Breast epithelium (tissue), 3 donors: ENCODE measurements around the gene FBL.

Experiments
- POLR2AphosphoS5 ChIP-seq, 3 donors: sonication (generic); formaldehyde crosslinking; IDR thresholded peaks; one replicate each; pipeline ENCODE4 v1.6.1; 2017; ENCODE audit warnings: antibody characterized with exemption in 3 of 3
- TF ChIP-seq, protein P1 (sequence below), 3 donors: fragments of 450-650 bp; IDR thresholded peaks; one replicate each; pipeline ENCODE4 v1.5.1; 2016 to 2017; ENCODE audit warnings: antibody characterized with exemption in 3 of 3, mild to moderate bottlenecking in 3 of 3, moderate library complexity in 3 of 3

GRCh38 chr19:39826311-39826945, 19.8 kb downstream of the FBL start:
- TF ChIP-seq, protein P1, sequence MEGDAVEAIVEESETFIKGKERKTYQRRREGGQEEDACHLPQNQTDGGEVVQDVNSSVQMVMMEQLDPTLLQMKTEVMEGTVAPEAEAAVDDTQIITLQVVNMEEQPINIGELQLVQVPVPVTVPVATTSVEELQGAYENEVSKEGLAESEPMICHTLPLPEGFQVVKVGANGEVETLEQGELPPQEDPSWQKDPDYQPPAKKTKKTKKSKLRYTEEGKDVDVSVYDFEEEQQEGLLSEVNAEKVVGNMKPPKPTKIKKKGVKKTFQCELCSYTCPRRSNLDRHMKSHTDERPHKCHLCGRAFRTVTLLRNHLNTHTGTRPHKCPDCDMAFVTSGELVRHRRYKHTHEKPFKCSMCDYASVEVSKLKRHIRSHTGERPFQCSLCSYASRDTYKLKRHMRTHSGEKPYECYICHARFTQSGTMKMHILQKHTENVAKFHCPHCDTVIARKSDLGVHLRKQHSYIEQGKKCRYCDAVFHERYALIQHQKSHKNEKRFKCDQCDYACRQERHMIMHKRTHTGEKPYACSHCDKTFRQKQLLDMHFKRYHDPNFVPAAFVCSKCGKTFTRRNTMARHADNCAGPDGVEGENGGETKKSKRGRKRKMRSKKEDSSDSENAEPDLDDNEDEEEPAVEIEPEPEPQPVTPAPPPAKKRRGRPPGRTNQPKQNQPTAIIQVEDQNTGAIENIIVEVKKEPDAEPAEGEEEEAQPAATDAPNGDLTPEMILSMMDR (IDR thresholded peaks at IDR 0.05): no peak
- no peak for TF ChIP-seq POLR2AphosphoS5 (IDR thresholded peaks at IDR 0.05)
